Measurements from ENCODE around the gene TMEM150A.
A peak's percentile ranks its signal among the peaks of the same experiment; 100 is the strongest.
"Not testable (repeated sequence)": the region's sequence is repeated elsewhere in the genome, so short reads cannot be mapped to it uniquely, and the experiment has no call there.

Gene TMEM150A

GRCh38 chr2:85561280-85562212 is 41.0 kb downstream of the TMEM150A start, which contains the start of gene GGCX:
TSS of gene GGCX (minus strand) at chr2:85561493. CDS start at chr2:85561428, 65 bp downstream.
- DNase-seq = peak; percentile 95

DNA sequence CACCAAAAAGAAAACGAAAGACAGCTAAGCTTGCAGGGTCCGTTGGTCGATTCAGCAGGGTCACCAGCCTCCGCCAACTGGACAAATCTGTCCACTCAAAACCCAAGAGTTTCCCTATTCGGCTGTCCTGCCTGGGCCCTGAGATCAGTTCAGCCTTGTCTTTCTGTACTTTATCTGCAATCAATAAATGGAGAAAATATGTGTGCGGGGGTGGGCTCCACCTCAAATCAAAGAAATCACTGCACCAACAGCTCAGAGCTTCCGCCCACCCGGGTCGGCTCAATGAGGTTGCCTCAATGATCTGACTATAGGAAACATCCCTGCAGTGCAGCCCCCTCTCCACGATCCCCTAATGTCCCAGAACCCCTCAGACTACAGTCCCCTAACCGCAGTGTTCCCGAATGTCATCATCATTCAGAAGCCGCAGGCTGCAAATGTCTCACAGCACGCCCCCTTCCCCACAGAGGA is 41.7 kb downstream of the TMEM150A start:
- no peak for DNase-seq

DNA sequence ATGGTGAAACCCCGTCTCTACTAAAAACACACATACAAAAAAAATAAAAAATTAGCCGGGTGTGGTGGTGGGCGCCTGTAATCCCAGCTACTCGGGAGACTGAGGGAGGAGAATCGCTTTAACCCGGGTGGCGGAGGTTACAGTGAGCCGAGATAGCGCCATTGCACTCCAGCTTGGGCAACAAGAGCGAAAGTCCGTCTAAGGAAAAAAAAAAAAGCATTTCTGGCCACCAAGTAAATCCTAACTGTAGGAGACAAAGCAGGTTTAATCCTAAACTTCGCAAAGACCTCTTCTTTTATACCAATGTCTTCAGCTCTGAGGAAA is 42.1 kb downstream of the TMEM150A start:
- not testable (repeated sequence) for DNase-seq

GRCh38 chr2:85558160-85558559 is 44.3 kb downstream of the TMEM150A start:
- no peak for DNase-seq

DNA sequence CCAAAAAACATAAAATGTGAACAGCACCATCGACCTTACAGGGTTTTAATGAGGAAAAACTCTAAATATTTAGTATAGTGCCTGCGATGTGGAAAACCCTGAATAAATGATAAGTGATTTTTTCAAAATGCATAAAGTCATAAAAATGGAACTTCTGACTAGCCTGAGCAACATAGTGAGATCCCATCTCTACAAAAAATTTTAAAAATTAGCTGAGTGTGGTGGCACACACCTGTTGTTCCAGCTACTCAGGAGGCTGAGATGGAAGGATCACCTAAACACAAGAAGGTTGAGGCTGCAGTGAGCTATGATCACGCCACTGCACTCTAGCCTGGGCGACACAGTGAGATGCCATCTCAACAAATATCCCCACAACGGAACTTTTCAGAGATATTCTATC is 45.4 kb downstream of the TMEM150A start:
- DNase-seq = no peak

DNA sequence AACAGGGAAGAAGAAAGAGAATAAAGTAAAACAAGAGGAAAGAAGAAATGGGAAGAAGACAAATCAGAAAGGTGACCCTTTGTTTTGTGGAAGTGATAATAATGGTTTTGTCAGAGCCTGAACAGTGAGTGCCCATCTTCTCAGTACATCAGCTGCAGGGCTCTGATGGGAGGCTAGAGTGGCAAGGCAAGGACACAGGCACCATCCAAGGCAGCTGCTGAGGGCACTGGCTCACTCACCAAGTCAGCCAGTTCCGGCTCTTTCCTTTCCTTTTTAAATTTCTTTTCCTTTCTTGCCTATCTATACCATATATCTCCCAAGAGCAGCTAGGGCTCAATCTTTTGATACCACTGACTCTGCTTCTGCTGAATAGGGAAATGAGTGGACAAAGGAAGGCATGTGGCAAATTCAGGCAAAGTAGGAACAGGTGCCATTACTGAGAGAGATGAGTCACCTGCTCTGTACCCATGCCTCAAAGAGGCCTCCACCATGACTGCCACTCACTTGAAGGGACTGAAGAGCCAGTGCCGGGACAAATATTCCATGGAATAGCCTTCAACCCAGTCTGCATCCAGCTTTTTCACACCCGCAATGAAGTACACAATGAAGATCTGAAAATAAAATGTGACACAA is 47.4 kb downstream of the TMEM150A start:
- no peak for DNase-seq

GRCh38 chr2:85553184-85553583 is 49.3 kb downstream of the TMEM150A start:
- no peak for DNase-seq

- peak; percentile 91 for DNase-seq
Measured at GRCh38 chr2:85551698-85552678, 50.5 kb downstream of the TMEM150A start.

DNA sequence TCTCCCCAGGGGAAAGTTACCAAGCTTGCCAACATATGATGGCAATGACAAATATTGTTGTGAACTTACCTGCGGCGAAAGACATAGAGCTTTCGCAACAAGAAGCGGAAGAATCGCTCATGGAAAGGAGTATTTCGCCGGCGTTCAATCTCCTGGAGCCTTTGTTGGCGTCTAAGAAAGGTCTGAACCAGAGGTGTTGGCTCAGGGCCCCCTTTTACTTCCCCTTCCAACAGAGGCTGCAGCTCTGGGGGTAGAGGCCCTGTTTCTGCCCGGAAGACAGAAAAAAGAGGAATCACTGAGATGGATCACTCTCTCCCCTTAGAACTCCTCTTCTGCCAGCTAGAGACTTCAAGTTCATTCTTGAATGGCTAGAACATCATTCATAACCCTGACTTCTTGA is 52.0 kb downstream of the TMEM150A start:
- no peak for DNase-seq

DNA sequence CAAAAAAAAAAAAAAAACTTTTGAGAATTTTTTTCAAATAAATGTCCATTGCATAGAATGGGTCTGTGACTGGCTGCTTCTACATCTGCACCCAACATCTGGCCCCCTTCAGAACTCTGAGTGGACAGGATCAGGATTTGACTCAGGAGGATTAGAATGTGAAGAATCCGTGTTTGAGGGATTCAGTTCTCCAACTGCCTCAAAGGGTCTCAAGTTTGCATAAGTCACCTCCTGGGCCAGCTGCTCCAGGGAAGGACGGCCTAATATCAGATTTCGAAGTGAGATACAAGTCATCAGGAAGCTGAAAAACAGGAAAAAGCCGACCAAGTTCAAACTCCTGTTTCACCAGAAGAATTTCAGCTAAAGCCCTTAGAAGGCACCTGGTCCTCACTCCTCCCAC is 52.7 kb downstream of the TMEM150A start:
- DNase-seq = no peak

GRCh38 chr2:85549095-85549494 is 53.4 kb downstream of the TMEM150A start:
- no peak for DNase-seq

DNA sequence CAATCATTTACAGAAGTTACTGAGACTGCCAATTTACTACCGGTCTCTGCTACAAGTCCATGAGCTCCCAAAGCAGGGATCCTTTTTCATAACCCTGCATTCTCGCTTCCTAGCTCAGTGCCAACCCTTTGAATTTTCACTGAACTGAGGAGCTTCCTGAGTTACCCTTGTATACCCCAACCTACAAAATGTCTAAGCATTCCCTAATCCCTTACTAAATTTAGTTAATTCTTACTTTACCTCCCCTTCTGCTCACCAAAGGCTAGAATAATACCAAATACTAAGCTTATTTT is 53.9 kb downstream of the TMEM150A start:
- no peak for DNase-seq

All from CD4-positive, alpha-beta T cell treated with Interleukin-12 subunit alpha and Interleukin-12 subunit beta, for 1 hour (primary cell).